ENCODE measurements around the gene ADRA2C.

GRCh38 chr4:3770323-3771163 is 4.4 kb downstream of the ADRA2C start:
- TF ChIP-seq, protein P1, sequence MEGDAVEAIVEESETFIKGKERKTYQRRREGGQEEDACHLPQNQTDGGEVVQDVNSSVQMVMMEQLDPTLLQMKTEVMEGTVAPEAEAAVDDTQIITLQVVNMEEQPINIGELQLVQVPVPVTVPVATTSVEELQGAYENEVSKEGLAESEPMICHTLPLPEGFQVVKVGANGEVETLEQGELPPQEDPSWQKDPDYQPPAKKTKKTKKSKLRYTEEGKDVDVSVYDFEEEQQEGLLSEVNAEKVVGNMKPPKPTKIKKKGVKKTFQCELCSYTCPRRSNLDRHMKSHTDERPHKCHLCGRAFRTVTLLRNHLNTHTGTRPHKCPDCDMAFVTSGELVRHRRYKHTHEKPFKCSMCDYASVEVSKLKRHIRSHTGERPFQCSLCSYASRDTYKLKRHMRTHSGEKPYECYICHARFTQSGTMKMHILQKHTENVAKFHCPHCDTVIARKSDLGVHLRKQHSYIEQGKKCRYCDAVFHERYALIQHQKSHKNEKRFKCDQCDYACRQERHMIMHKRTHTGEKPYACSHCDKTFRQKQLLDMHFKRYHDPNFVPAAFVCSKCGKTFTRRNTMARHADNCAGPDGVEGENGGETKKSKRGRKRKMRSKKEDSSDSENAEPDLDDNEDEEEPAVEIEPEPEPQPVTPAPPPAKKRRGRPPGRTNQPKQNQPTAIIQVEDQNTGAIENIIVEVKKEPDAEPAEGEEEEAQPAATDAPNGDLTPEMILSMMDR (conservative IDR thresholded peaks at IDR 0.05) = no peak
- TF ChIP-seq EZH2 (IDR thresholded peaks at IDR 0.05; ENCODE audit: low read depth) = no peak
